ENCODE results near the gene JAK1. TPM values are rescaled to one million over a fixed set of nuclear protein-coding genes. Genes with fewer than 3 reads are reported as not detected.

Gene JAK1
- total RNA-seq, 1 experiment from 2014 or later: 138 TPM

GRCh38 chr1:64940025-64940424 lies 26.3 kb downstream of the JAK1 start:
- H3K36me3 ChIP-seq (ENCODE audit: control insufficient read depth, insufficient read depth, low read length): no peaks in the 10 kb centered on the region
- ATAC-seq (no peak), DNase-seq (ENCODE audit: low read depth, low spot score) (no peak)
- intact Hi-C loops (cut with micrococcal nuclease; ENCODE audit: unreplicated experiment) (no loop called here), in situ Hi-C loops (cut with HindIII; ENCODE audit: low pct_unique_long_range_greater_than_20kb, low sequenced_read_pairs) (no loop called here)
- CTCF ChIA-PET: no interaction called here
- POLR2A ChIA-PET: no interaction called here
- BruUV-seq (replicated peaks): no TSS peak
- no peaks in the 10 kb centered on the region for H3K27me3 ChIP-seq (ENCODE audit: control insufficient read depth, insufficient read depth, low read length)
- no peak overlapping the region for H3K4me3 ChIP-seq (ENCODE audit: low read depth in 2 of 2, low read length in 2 of 2)
- TF ChIP-seq, protein P1, sequence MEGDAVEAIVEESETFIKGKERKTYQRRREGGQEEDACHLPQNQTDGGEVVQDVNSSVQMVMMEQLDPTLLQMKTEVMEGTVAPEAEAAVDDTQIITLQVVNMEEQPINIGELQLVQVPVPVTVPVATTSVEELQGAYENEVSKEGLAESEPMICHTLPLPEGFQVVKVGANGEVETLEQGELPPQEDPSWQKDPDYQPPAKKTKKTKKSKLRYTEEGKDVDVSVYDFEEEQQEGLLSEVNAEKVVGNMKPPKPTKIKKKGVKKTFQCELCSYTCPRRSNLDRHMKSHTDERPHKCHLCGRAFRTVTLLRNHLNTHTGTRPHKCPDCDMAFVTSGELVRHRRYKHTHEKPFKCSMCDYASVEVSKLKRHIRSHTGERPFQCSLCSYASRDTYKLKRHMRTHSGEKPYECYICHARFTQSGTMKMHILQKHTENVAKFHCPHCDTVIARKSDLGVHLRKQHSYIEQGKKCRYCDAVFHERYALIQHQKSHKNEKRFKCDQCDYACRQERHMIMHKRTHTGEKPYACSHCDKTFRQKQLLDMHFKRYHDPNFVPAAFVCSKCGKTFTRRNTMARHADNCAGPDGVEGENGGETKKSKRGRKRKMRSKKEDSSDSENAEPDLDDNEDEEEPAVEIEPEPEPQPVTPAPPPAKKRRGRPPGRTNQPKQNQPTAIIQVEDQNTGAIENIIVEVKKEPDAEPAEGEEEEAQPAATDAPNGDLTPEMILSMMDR (IDR thresholded peaks at IDR 0.05): no peak
- TF ChIP-seq POLR2AphosphoS5 (IDR thresholded peaks at IDR 0.05; ENCODE audit: low read depth, low read length) (no peak), TCF7L2 (IDR thresholded peaks at IDR 0.05; ENCODE audit: low read depth, low read length) (no peak), SIN3A (IDR thresholded peaks at IDR 0.05; ENCODE audit: borderline replicate concordance, insufficient read depth, low read depth, low read length) (no peak)
- TF ChIP-seq, protein P2, sequence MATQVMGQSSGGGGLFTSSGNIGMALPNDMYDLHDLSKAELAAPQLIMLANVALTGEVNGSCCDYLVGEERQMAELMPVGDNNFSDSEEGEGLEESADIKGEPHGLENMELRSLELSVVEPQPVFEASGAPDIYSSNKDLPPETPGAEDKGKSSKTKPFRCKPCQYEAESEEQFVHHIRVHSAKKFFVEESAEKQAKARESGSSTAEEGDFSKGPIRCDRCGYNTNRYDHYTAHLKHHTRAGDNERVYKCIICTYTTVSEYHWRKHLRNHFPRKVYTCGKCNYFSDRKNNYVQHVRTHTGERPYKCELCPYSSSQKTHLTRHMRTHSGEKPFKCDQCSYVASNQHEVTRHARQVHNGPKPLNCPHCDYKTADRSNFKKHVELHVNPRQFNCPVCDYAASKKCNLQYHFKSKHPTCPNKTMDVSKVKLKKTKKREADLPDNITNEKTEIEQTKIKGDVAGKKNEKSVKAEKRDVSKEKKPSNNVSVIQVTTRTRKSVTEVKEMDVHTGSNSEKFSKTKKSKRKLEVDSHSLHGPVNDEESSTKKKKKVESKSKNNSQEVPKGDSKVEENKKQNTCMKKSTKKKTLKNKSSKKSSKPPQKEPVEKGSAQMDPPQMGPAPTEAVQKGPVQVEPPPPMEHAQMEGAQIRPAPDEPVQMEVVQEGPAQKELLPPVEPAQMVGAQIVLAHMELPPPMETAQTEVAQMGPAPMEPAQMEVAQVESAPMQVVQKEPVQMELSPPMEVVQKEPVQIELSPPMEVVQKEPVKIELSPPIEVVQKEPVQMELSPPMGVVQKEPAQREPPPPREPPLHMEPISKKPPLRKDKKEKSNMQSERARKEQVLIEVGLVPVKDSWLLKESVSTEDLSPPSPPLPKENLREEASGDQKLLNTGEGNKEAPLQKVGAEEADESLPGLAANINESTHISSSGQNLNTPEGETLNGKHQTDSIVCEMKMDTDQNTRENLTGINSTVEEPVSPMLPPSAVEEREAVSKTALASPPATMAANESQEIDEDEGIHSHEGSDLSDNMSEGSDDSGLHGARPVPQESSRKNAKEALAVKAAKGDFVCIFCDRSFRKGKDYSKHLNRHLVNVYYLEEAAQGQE (IDR thresholded peaks at IDR 0.05; ENCODE audit: insufficient read depth in 1 of 2, low read depth in 2 of 2, low read length in 1 of 2): no peak
- H3K4me1 ChIP-seq (ENCODE audit: control insufficient read depth, insufficient read depth, low read length): peaks cover 24% of the 10 kb centered on the region
- H3K9me3 ChIP-seq (ENCODE audit: control insufficient read depth, insufficient read depth, low read depth, low read length): no peaks in the 10 kb centered on the region
- no peak overlapping the region for H3K27ac ChIP-seq (ENCODE audit: low read length)

DNA sequence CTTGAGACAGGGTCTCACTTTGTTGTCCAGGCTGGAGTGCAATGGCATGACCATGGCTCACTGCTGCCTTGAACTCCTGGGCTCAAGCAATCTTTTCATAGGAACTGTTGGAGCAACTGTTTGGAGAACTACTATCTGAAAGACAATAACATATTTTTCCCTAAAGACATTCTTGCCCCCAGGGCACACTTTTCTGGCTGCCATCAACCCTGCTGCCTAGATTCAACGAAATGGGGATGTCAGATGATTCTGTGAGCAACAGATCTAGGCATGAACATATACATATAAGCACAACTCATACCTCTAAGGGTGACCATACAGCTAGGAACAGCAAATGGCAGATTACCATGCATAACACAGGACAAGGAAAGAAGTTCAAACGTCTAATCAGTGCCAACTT lies 27.4 kb downstream of the JAK1 start:
- POLR2A ChIA-PET: no interaction called here
- DNase-seq (ENCODE audit: low read depth, low spot score) (no peak), ATAC-seq (no peak)
- Histone ChIP-seq H3K36me3 (ENCODE audit: control insufficient read depth, insufficient read depth, low read length) (no peaks in the 10 kb centered on the region), H3K27ac (ENCODE audit: low read length) (no peak overlapping the region), H3K9me3 (ENCODE audit: control insufficient read depth, insufficient read depth, low read depth, low read length) (no peaks in the 10 kb centered on the region), H3K4me1 (ENCODE audit: control insufficient read depth, insufficient read depth, low read length) (peaks cover 34% of the 10 kb centered on the region), H3K27me3 (ENCODE audit: control insufficient read depth, insufficient read depth, low read length) (no peaks in the 10 kb centered on the region), H3K4me3 (ENCODE audit: low read depth in 2 of 2, low read length in 2 of 2) (no peak overlapping the region)
- CTCF ChIA-PET: no interaction called here
- BruUV-seq (replicated peaks): no TSS peak
- intact Hi-C loops (cut with micrococcal nuclease; ENCODE audit: unreplicated experiment): no loop called here
- TF ChIP-seq TCF7L2 (IDR thresholded peaks at IDR 0.05; ENCODE audit: low read depth, low read length): no peak
- TF ChIP-seq, protein P2 (IDR thresholded peaks at IDR 0.05; ENCODE audit: insufficient read depth in 1 of 2, low read depth in 2 of 2, low read length in 1 of 2): no peak
- no peak for TF ChIP-seq POLR2AphosphoS5 (IDR thresholded peaks at IDR 0.05; ENCODE audit: low read depth, low read length)
- TF ChIP-seq SIN3A (IDR thresholded peaks at IDR 0.05; ENCODE audit: borderline replicate concordance, insufficient read depth, low read depth, low read length): no peak
- TF ChIP-seq, protein P1 (IDR thresholded peaks at IDR 0.05): no peak
- in situ Hi-C loops (cut with HindIII; ENCODE audit: low pct_unique_long_range_greater_than_20kb, low sequenced_read_pairs): no loop called here

All from Panc1 (cell line).